Bronchial epithelial cell (primary cell): ENCODE measurements around the gene SLC35B1. TPM values are rescaled to one million over a fixed set of nuclear protein-coding genes. Genes with fewer than 3 reads are reported as not detected.

Experiments used
- DNase-seq: peaks from one replicate; pipeline ENCODE4 v3.0.0-alpha.2; 2010; ENCODE audit warnings: low read depth
- FAIRE-seq: peaks from 2 replicates; lab custom pipeline; 2011; peaks lifted over from hg19 to GRCh38; lab: Jason Lieb, UNC
- H3K27me3 ChIP-seq: 2 replicates; pipeline ENCODE4 v1.5.1; 2011; ENCODE audit warnings: low read length; ENCODE audit not compliant: control insufficient read depth, insufficient read depth
- H3K36me3 ChIP-seq: 2 replicates; pipeline ENCODE4 v1.5.1; 2011; ENCODE audit warnings: low read length; ENCODE audit not compliant: control insufficient read depth, insufficient read depth
- H3K4me3 ChIP-seq: 2 replicates; pipeline ENCODE4 v1.5.1; 2011; ENCODE audit warnings: mild to moderate bottlenecking, low read depth, low read length, control low read depth
- total RNA-seq: library from RNA; depleted of rRNA; stranded (reverse); fragments of >200 nt; gene quantifications from 2 replicates; pipeline ENCODE4 v1.2.1, GENCODE V29; 2014
- TF ChIP-seq, protein P1 (sequence below): IDR thresholded peaks from 2 replicates; pipeline ENCODE4 v1.5.1; 2011; ENCODE audit warnings: mild to moderate bottlenecking, moderate library complexity, low read length, control low read depth, inconsistent platforms; ENCODE audit not compliant: insufficient read depth, severe bottlenecking

Gene SLC35B1
- total RNA-seq, 1 donor from 2014 or later: 91.1 TPM

DNA sequence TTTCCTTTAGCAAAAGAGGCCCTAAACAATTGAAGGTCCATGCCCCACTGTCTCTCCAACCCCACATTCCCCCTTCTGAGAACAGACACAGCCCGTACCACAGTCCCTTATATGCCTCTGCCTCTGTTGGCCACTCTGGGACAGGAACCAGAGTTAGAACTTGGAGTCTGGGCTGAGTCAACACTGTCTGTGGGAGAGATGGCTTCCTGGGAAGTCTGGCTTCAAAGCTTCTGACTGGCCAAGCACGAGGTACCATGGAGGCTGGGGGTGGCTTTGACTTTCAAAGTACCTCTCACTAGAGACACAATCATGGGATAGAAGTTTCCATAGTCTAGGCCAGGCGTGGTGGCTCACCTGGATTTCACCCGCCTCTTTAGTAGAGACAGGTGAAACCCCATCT is 15.0 kb downstream of the SLC35B1 start:
- FAIRE-seq: no peak
- Histone ChIP-seq H3K4me3 (no peak overlapping the region), H3K36me3 (no peaks in the 10 kb centered on the region), H3K27me3 (no peaks in the 10 kb centered on the region)
- TF ChIP-seq, protein P1, sequence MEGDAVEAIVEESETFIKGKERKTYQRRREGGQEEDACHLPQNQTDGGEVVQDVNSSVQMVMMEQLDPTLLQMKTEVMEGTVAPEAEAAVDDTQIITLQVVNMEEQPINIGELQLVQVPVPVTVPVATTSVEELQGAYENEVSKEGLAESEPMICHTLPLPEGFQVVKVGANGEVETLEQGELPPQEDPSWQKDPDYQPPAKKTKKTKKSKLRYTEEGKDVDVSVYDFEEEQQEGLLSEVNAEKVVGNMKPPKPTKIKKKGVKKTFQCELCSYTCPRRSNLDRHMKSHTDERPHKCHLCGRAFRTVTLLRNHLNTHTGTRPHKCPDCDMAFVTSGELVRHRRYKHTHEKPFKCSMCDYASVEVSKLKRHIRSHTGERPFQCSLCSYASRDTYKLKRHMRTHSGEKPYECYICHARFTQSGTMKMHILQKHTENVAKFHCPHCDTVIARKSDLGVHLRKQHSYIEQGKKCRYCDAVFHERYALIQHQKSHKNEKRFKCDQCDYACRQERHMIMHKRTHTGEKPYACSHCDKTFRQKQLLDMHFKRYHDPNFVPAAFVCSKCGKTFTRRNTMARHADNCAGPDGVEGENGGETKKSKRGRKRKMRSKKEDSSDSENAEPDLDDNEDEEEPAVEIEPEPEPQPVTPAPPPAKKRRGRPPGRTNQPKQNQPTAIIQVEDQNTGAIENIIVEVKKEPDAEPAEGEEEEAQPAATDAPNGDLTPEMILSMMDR: no peak
- no peak for DNase-seq

DNA sequence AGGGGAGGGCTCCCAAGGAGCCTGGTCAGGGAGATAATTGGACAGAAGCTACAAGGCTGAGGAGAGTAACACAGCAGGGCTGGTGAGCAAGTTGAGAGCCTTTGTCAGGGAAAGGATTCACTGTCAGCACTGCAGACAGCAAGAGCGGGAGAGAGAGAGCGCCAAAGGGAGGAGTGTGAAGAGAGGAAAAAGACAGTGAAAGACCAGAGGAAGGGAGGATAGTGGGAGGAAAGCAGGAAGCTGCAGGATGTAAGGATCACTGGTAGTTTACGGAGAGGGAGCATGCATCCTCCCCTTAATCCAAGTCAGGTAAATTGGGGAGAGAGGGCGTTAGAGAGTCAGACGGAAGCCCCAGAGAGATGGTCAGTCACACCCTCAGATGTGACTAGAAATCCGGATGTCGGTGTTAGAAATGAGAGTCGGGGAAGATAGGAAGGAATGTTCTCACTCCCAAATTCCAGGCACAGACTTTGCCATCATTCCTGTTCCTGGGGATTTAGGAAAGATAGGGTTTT is 16.0 kb downstream of the SLC35B1 start:
- TF ChIP-seq, protein P1: no peak
- FAIRE-seq (no peak), DNase-seq (no peak)
- Histone ChIP-seq H3K36me3 (no peaks in the 10 kb centered on the region), H3K4me3 (no peak overlapping the region), H3K27me3 (no peaks in the 10 kb centered on the region)

DNA sequence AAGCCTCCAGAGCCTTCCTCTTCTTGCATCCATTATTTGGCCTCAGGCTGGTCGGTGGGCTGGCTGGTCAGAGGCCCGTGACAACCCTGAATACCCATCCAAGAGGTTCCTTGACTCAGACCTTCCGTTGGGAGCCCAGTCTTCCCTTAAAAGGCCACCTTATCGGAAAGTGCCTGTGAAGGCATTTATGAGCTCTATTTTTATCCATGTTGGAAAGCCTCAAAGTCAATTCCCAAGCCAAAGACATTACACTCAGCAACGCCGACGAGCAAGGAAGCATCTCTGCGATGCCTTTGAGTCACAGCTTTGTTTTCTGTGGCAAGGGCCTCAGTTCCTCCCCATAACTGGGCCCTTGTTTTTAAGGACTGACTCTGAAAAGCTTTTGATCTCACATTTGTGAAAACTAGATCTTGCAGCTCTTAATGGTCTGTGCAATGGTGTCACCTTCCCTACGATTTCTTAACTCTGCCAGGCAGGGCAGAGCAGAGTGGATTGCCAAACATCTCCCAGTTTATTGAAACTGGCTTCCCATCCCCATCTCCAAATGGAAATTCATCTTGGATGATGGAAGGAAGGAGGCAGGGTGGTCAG is 16.6 kb downstream of the SLC35B1 start:
- Histone ChIP-seq H3K27me3 (no peaks in the 10 kb centered on the region), H3K4me3 (no peak overlapping the region), H3K36me3 (no peaks in the 10 kb centered on the region)
- TF ChIP-seq, protein P1: no peak
- DNase-seq (no peak), FAIRE-seq (no peak)

DNA sequence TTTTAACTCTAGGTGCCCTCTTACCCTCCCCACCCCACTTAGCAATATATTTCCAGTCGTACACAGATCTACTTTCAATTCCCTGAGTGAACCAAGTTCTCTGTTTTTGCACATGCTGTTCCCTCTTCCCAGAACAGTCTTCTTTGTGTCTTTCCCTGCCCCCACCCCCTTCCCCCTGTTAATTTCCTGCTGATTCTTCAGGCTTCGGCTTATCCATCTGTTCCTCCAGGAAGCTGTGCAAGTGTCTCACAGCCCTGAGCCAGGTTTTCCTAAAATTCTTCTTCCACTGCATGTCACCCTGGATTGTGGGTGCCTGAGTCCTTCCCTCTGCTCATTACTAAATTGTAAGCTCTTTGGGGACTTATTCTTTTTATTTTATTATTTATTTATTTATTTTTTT is 17.5 kb downstream of the SLC35B1 start:
- DNase-seq: no peak

DNA sequence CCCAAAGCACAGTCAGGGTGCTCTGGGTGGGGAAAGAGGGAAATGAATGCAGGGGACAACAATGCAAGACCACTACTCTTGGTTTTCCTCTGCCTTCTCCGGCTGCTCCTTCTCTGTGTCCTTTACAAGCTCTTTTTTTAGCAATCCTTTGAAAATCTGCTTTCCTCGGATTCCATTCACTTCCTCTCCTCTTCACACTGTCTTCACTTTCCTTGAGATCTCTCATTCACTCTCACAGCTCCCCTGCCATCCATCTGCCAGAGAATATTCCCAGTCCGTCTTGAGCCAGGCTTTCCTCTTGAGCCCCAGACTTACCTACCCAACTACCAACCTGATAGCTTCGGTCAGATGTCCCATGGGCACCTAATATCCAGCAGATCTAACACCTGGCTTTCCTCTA is 18.9 kb downstream of the SLC35B1 start:
- TF ChIP-seq, protein P1: no peak
- Histone ChIP-seq H3K36me3 (no peaks in the 10 kb centered on the region), H3K27me3 (no peaks in the 10 kb centered on the region), H3K4me3 (no peak overlapping the region)
- FAIRE-seq (no peak), DNase-seq (no peak)

More for the DNA sequence above, 17.5 kb downstream of the SLC35B1 start:
- H3K27me3 ChIP-seq: no peaks in the 10 kb centered on the region
- no peaks in the 10 kb centered on the region for H3K36me3 ChIP-seq
- TF ChIP-seq, protein P1: no peak
- no peak overlapping the region for H3K4me3 ChIP-seq
- FAIRE-seq: no peak
